ENCODE results near the gene GLI3. TPM values are rescaled to one million over a fixed set of nuclear protein-coding genes. Genes with fewer than 3 reads are reported as not detected.

Gene GLI3
- polyA plus RNA-seq, 1 donor: 10.8 TPM

GRCh38 chr7:42143711-42144600 lies 93.1 kb downstream of the GLI3 start:
- no peak for DNase-seq (ENCODE audit: low read depth)

- DNase-seq (ENCODE audit: low read depth): no peak
Observed at GRCh38 chr7:42142089-42142488, 94.9 kb downstream of the GLI3 start.

GRCh38 chr7:42139751-42140150 lies 97.3 kb downstream of the GLI3 start:
- no peak for DNase-seq (ENCODE audit: low read depth)

- DNase-seq (ENCODE audit: low read depth): no peak
Observed at GRCh38 chr7:42138691-42139090, 98.3 kb downstream of the GLI3 start.

GRCh38 chr7:42137941-42138340 lies 99.1 kb downstream of the GLI3 start:
- no peak for DNase-seq (ENCODE audit: low read depth)

- DNase-seq (ENCODE audit: low read depth): no peak
Observed at GRCh38 chr7:42137431-42137830, 99.6 kb downstream of the GLI3 start.

- no peak for DNase-seq (ENCODE audit: low read depth)
Observed at GRCh38 chr7:42135728-42136127, 101.3 kb downstream of the GLI3 start.

- no peak for DNase-seq (ENCODE audit: low read depth)
Observed at GRCh38 chr7:42134276-42134876, 102.6 kb downstream of the GLI3 start.

GRCh38 chr7:42133321-42133720 lies 103.7 kb downstream of the GLI3 start:
- no peak for DNase-seq (ENCODE audit: low read depth)

GRCh38 chr7:42128703-42129102 lies 108.3 kb downstream of the GLI3 start:
- DNase-seq (ENCODE audit: low read depth): no peak

- no peak for DNase-seq (ENCODE audit: low read depth)
Observed at GRCh38 chr7:42127232-42127622, 109.8 kb downstream of the GLI3 start.

GRCh38 chr7:42126475-42127231 lies 110.4 kb downstream of the GLI3 start:
- no peak for DNase-seq (ENCODE audit: low read depth)

- DNase-seq (ENCODE audit: low read depth): no peak
Observed at GRCh38 chr7:42125321-42125720, 111.7 kb downstream of the GLI3 start.

- no peak for DNase-seq (ENCODE audit: low read depth)
Observed at GRCh38 chr7:42123716-42124115, 113.3 kb downstream of the GLI3 start.

GRCh38 chr7:42120191-42120590 lies 116.8 kb downstream of the GLI3 start:
- DNase-seq (ENCODE audit: low read depth): no peak

GRCh38 chr7:42117201-42117600 lies 119.8 kb downstream of the GLI3 start:
- no peak for DNase-seq (ENCODE audit: low read depth)

GRCh38 chr7:42115795-42116194 lies 121.2 kb downstream of the GLI3 start:
- DNase-seq (ENCODE audit: low read depth): no peak

- no peak for DNase-seq (ENCODE audit: low read depth)
Observed at GRCh38 chr7:42110333-42110732, 126.7 kb downstream of the GLI3 start.

GRCh38 chr7:42108803-42109528 lies 128.0 kb downstream of the GLI3 start:
- no peak for DNase-seq (ENCODE audit: low read depth)

- no peak for DNase-seq (ENCODE audit: low read depth)
Observed at GRCh38 chr7:42107484-42108240, 129.3 kb downstream of the GLI3 start.

- no peak for DNase-seq (ENCODE audit: low read depth)
Observed at GRCh38 chr7:42106562-42106961, 130.4 kb downstream of the GLI3 start.

Measured in forelimb muscle (tissue), 1 donor.